SK-N-SH treated with all-trans-retinoic acid at 6 μM for 48 hours (cell line): ENCODE measurements around the gene NAT14.

Experiments
- CSDC2 ChIP-seq: fragments of 250-450 bp; sonication (Bioruptor Pico); IDR thresholded peaks from 2 replicates; pipeline ENCODE4 v1.5.0; 2020; ENCODE audit warnings: mild to moderate bottlenecking, moderate library complexity
- ESRRG ChIP-seq: fragments of 250-450 bp; sonication (Bioruptor Pico); IDR thresholded peaks from 2 replicates; pipeline ENCODE4 v1.6.1; 2021; ENCODE audit warnings: mild to moderate bottlenecking
- GLIS3 ChIP-seq: fragments of 250-450 bp; sonication (Bioruptor Pico); IDR thresholded peaks from 2 replicates; pipeline ENCODE4 v1.5.0; 2020; ENCODE audit warnings: mild to moderate bottlenecking, moderate library complexity
- ISL1 ChIP-seq: fragments of 250-450 bp; sonication (Bioruptor Pico); IDR thresholded peaks from 2 replicates; pipeline ENCODE4 v2.1.2; 2022; ENCODE audit warnings: mild to moderate bottlenecking, moderate library complexity
- SNAI2 ChIP-seq: fragments of 250-450 bp; sonication (Bioruptor Pico); IDR thresholded peaks from 2 replicates; pipeline ENCODE4 v1.5.0; 2020; ENCODE audit warnings: mild to moderate bottlenecking, moderate library complexity
- TCF4 ChIP-seq: fragments of 250-450 bp; sonication (Bioruptor Pico); IDR thresholded peaks from 2 replicates; pipeline ENCODE4 v1.8.0; 2021; ENCODE audit warnings: mild to moderate bottlenecking, moderate library complexity, borderline replicate concordance
- TOX ChIP-seq: fragments of 250-450 bp; sonication (Bioruptor Pico); IDR thresholded peaks from 2 replicates; pipeline ENCODE4 v1.8.0; 2021; ENCODE audit warnings: mild to moderate bottlenecking, moderate library complexity, borderline replicate concordance
- ZC3H10 ChIP-seq: fragments of 250-450 bp; sonication (Bioruptor Pico); IDR thresholded peaks from 2 replicates; pipeline ENCODE4 v1.5.1; 2021; ENCODE audit warnings: mild to moderate bottlenecking, moderate library complexity
- ZFP3 ChIP-seq: fragments of 250-450 bp; sonication (Bioruptor Pico); IDR thresholded peaks from 2 replicates; pipeline ENCODE4 v1.5.0; 2020; ENCODE audit warnings: mild to moderate bottlenecking, moderate library complexity
- ZFP30 ChIP-seq: fragments of 450-650 bp; formaldehyde crosslinking; IDR thresholded peaks from 2 replicates; pipeline ENCODE4 v1.5.0; 2022; ENCODE audit warnings: mild to moderate bottlenecking, moderate library complexity
- ZNF70 ChIP-seq: fragments of 450-650 bp; formaldehyde crosslinking; IDR thresholded peaks from 2 replicates; pipeline ENCODE4 v1.5.0; 2020; ENCODE audit warnings: mild to moderate bottlenecking, moderate library complexity
- ZNF8 ChIP-seq: fragments of 450-650 bp; formaldehyde crosslinking; IDR thresholded peaks from 2 replicates; pipeline ENCODE4 v1.5.0; 2020; ENCODE audit warnings: mild to moderate bottlenecking, moderate library complexity
- TF ChIP-seq, protein P1 (sequence below): fragments of 250-450 bp; sonication (Bioruptor Pico); IDR thresholded peaks from 2 replicates; pipeline ENCODE4 v1.8.0; 2020; ENCODE audit warnings: mild to moderate bottlenecking, moderate library complexity, borderline replicate concordance
- TF ChIP-seq, protein P2 (sequence below): fragments of 250-450 bp; sonication (Bioruptor Pico); IDR thresholded peaks from 2 replicates; pipeline ENCODE4 v1.5.1; 2020; ENCODE audit warnings: low read depth, mild to moderate bottlenecking, moderate library complexity

GRCh38 chr19:55456347-55456746 is 28.6 kb upstream of the NAT14 start:
- TF ChIP-seq ZNF70 = no peak
- no peak for TF ChIP-seq GLIS3 (CRISPR knock-in tag)
- TF ChIP-seq, protein P1, sequence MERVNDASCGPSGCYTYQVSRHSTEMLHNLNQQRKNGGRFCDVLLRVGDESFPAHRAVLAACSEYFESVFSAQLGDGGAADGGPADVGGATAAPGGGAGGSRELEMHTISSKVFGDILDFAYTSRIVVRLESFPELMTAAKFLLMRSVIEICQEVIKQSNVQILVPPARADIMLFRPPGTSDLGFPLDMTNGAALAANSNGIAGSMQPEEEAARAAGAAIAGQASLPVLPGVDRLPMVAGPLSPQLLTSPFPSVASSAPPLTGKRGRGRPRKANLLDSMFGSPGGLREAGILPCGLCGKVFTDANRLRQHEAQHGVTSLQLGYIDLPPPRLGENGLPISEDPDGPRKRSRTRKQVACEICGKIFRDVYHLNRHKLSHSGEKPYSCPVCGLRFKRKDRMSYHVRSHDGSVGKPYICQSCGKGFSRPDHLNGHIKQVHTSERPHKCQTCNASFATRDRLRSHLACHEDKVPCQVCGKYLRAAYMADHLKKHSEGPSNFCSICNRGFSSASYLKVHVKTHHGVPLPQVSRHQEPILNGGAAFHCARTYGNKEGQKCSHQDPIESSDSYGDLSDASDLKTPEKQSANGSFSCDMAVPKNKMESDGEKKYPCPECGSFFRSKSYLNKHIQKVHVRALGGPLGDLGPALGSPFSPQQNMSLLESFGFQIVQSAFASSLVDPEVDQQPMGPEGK (CRISPR knock-in tag) = no peak
- TF ChIP-seq, protein P2, sequence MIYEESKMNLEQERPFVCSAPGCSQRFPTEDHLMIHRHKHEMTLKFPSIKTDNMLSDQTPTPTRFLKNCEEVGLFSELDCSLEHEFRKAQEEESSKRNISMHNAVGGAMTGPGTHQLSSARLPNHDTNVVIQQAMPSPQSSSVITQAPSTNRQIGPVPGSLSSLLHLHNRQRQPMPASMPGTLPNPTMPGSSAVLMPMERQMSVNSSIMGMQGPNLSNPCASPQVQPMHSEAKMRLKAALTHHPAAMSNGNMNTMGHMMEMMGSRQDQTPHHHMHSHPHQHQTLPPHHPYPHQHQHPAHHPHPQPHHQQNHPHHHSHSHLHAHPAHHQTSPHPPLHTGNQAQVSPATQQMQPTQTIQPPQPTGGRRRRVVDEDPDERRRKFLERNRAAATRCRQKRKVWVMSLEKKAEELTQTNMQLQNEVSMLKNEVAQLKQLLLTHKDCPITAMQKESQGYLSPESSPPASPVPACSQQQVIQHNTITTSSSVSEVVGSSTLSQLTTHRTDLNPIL = no peak
- no peak for TF ChIP-seq ZFP30 (CRISPR knock-in tag)
- no peak for TF ChIP-seq TOX (CRISPR knock-in tag)
- TF ChIP-seq CSDC2 (CRISPR knock-in tag) = no peak
- no peak for TF ChIP-seq ZC3H10 (CRISPR knock-in tag)
- TF ChIP-seq SNAI2 (CRISPR knock-in tag) = no peak
- no peak for TF ChIP-seq ISL1 (CRISPR knock-in tag)
- TF ChIP-seq ESRRG (CRISPR knock-in tag) = no peak
- no peak for TF ChIP-seq ZFP3 (CRISPR knock-in tag)
- no peak for TF ChIP-seq TCF4 (CRISPR knock-in tag)
- TF ChIP-seq ZNF8 (CRISPR knock-in tag) = no peak
